ENCODE results near the gene TMIGD3. TPM values are rescaled to one million over a fixed set of nuclear protein-coding genes. Genes with fewer than 3 reads are reported as not detected.
A peak's percentile ranks its signal among the peaks of the same experiment; 100 is the strongest.

TMIGD3 gene
- total RNA-seq, 4 donors from 2014 or later: 0.85 to 14.1 (median 3.2) TPM; not detected in 1

DNA sequence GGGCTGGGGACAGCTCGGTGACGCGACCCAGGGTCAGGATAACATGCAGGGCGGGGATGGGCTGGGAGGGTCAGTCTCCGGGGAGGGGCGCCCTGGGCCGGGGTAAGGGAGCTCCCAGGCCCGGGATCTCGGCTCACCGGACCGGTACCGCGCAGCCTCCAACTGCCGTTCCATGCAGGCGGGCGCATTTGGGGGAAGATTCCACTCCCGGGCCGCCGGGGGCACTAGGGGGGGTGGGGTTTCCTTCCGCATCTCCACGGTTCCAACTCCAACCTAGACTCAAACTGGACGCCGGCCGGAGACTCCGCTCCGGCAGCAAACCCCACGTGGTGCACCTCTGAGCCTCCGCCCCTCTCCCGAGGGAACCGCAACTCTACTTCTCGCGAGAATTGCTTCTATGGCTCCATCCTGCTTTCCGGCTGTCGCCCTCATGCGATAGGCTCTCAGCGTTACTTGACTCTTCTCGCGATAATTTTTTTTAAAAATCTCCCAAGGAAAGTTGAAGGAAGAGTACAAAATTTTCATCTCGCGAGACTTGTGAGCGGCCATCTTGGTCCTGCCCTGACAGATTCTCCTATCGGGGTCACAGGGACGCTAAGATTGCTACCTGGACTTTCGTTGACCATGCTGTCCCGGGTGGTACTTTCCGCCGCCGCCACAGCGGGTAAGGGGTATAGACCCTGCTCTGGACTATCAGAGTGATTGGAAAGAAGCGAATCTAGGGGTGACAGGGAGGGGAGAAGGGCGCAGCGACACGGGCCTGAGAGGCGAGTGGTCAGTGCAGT is 54.3 kb downstream of the TMIGD3 start, which contains the start of the genes ATP5PB and WDR77:
TSS of gene ATP5PB (plus strand) at position 547 of the 785 bp plus-strand sequence. CDS start at position 625, 78 bp downstream.
TSS of gene WDR77 (minus strand) at position 339 of the 785 bp plus-strand sequence. CDS start at position 252, 87 bp downstream.
- peak; percentile 96 for ATAC-seq
- TF ChIP-seq POLR2AphosphoS5 (IDR thresholded peaks at IDR 0.05): peak; percentile 10
- TF ChIP-seq EP300 (IDR thresholded peaks at IDR 0.05): no peak
- 0 to 2% methylated on average over 16 to 17 of the region's 54 CpGs for WGBS, 2 donors (ENCODE audit: low coverage in 1 of 2)
- H3K27ac ChIP-seq: peak within 1 kb of the TSS; percentile 65 to 86 (median 86)
- H3K9me3 ChIP-seq: no peaks in the 10 kb centered on the region
- peaks cover 18 to 67% (median 26%) of the 10 kb centered on the region in 3 donors for H3K4me1 ChIP-seq
- H3K36me3 ChIP-seq: peaks cover 0 to 34% of the 10 kb centered on the region in 2 donors
- H3K27me3 ChIP-seq: no peaks in the 10 kb centered on the region
- H3K4me3 ChIP-seq: peak within 1 kb of the TSS; percentile 74

DNA sequence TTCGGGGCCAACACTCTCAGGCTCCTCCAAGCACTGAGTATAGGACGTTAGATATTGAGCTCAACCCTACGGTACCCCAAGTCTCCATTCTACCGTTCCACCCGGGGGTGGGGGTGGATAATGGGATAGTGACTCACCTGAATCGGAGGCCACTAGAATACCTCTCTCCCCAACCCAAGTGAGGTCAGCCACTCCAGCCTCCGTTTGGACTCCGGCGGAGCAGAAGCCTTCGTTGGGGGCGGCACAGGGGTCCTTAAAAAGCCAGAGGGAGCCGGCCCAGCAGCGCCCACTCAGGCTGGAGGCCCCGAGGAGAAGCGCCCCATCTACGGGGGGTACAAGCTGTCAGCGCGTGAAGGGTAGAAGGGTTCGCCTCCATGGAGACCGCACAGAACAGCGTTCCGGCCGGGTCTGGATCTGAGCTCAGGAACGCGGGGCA is 54.9 kb downstream of the TMIGD3 start:
- H3K27ac ChIP-seq: peak overlapping the region in 3 of 4 donors; percentile 84 to 86 (median 86)
- peaks cover 18 to 61% (median 26%) of the 10 kb centered on the region in 3 donors for H3K4me1 ChIP-seq
- TF ChIP-seq POLR2AphosphoS5 (IDR thresholded peaks at IDR 0.05) (no peak), EP300 (IDR thresholded peaks at IDR 0.05) (no peak), POLR2A (IDR thresholded peaks at IDR 0.05) (no peak)
- TF ChIP-seq, protein P1, sequence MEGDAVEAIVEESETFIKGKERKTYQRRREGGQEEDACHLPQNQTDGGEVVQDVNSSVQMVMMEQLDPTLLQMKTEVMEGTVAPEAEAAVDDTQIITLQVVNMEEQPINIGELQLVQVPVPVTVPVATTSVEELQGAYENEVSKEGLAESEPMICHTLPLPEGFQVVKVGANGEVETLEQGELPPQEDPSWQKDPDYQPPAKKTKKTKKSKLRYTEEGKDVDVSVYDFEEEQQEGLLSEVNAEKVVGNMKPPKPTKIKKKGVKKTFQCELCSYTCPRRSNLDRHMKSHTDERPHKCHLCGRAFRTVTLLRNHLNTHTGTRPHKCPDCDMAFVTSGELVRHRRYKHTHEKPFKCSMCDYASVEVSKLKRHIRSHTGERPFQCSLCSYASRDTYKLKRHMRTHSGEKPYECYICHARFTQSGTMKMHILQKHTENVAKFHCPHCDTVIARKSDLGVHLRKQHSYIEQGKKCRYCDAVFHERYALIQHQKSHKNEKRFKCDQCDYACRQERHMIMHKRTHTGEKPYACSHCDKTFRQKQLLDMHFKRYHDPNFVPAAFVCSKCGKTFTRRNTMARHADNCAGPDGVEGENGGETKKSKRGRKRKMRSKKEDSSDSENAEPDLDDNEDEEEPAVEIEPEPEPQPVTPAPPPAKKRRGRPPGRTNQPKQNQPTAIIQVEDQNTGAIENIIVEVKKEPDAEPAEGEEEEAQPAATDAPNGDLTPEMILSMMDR (IDR thresholded peaks at IDR 0.05): no peak
- 0 to 1% methylated on average over 4 to 10 of the region's 25 CpGs for WGBS, 2 donors (ENCODE audit: low coverage in 1 of 2)
- no peaks in the 10 kb centered on the region for H3K9me3 ChIP-seq
- H3K36me3 ChIP-seq: peaks cover 0 to 39% of the 10 kb centered on the region in 2 donors
- peak; percentile 2 for ATAC-seq
- no peaks in the 10 kb centered on the region for H3K27me3 ChIP-seq
- H3K4me3 ChIP-seq: peak overlapping the region; percentile 74

GRCh38 chr1:111446967-111447892 is 56.2 kb downstream of the TMIGD3 start:
- H3K9me3 ChIP-seq: no peaks in the 10 kb centered on the region
- 52 to 74% methylated on average over 2 to 4 of the region's 4 CpGs for WGBS, 2 donors (ENCODE audit: low coverage in 1 of 2)
- peaks cover 0 to 52% of the 10 kb centered on the region in 2 donors for H3K36me3 ChIP-seq
- H3K4me3 ChIP-seq: peak overlapping the region in 1 of 2 donors; percentile 74
- H3K4me1 ChIP-seq: peaks cover 15 to 48% (median 21%) of the 10 kb centered on the region in 3 donors
- no peaks in the 10 kb centered on the region for H3K27me3 ChIP-seq
- no peak for ATAC-seq
- TF ChIP-seq EP300 (IDR thresholded peaks at IDR 0.05) (no peak), POLR2A (IDR thresholded peaks at IDR 0.05) (no peak), POLR2AphosphoS5 (IDR thresholded peaks at IDR 0.05) (no peak)
- TF ChIP-seq, protein P1 (IDR thresholded peaks at IDR 0.05): no peak
- no peak overlapping the region for H3K27ac ChIP-seq

DNA sequence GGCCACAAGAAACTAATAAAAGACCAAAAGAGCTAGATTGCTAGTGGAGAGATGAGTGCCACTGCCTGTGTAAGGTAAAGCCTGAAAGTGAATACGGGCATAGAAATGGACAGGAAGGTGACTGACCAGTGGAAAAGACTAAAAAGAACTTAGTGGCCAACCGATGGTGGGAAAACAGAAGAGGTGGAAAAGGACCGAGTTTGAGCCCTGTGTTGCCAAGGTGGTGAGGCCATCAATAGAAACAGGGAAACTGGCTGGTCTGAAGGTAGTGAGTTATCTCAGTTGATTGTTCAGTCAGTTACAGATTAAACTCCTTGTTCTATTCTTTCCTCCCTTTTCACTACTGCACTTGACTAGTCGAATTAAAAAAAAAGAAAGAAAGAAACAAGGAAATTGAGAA is 56.9 kb downstream of the TMIGD3 start:
- no peaks in the 10 kb centered on the region for H3K9me3 ChIP-seq
- peaks cover 0 to 58% of the 10 kb centered on the region in 2 donors for H3K36me3 ChIP-seq
- no peaks in the 10 kb centered on the region for H3K27me3 ChIP-seq
- peaks cover 14 to 41% (median 14%) of the 10 kb centered on the region in 3 donors for H3K4me1 ChIP-seq
- TF ChIP-seq POLR2AphosphoS5 (IDR thresholded peaks at IDR 0.05) (no peak), EP300 (IDR thresholded peaks at IDR 0.05) (no peak), POLR2A (IDR thresholded peaks at IDR 0.05) (no peak)
- TF ChIP-seq, protein P1 (IDR thresholded peaks at IDR 0.05): no peak
- no peak for ATAC-seq
- H3K4me3 ChIP-seq: no peak overlapping the region
- no peak overlapping the region for H3K27ac ChIP-seq
- WGBS, 2 donors (ENCODE audit: low coverage in 1 of 2): 90 to 92% methylated on average over 3 to 4 of the region's 4 CpGs

DNA sequence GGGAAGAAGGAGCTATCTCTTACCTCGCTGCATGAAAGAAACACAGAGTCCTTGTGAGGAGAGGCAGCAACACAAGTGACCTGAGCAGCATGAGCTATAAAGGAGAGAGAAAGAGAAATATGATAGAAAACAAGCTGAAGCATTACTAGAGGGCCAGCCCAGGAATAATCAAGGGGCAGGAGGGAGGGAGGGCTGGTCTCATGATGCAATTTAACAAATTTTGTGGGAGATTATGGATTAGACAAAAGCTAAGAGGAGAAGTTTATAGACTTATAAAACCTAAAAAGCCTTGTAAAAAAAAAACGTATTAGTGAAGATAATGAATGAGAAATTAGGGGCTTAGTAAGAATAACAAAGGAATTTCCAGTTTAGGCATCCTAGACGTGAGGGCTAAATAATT is 59.4 kb downstream of the TMIGD3 start:
- WGBS, 2 donors (ENCODE audit: low coverage in 1 of 2): 72 to 74% methylated on average over 3 of the region's 3 CpGs
- TF ChIP-seq POLR2AphosphoS5 (IDR thresholded peaks at IDR 0.05) (no peak), POLR2A (IDR thresholded peaks at IDR 0.05) (no peak), EP300 (IDR thresholded peaks at IDR 0.05) (no peak)
- TF ChIP-seq, protein P1 (IDR thresholded peaks at IDR 0.05): no peak
- no peaks in the 10 kb centered on the region for H3K27me3 ChIP-seq
- no peak overlapping the region for H3K27ac ChIP-seq
- no peaks in the 10 kb centered on the region for H3K9me3 ChIP-seq
- H3K36me3 ChIP-seq: peaks cover 0 to 83% of the 10 kb centered on the region in 2 donors
- ATAC-seq: no peak
- H3K4me1 ChIP-seq: peaks cover 0 to 22% (median 0%) of the 10 kb centered on the region in 3 donors
- H3K4me3 ChIP-seq: no peak overlapping the region

Measured in gastroesophageal sphincter (tissue), 4 donors.